ENCODE results near the gene SSH3. TPM values are rescaled to one million over a fixed set of nuclear protein-coding genes. Genes with fewer than 3 reads are reported as not detected.

The SSH3 gene
- total RNA-seq, 1 donor from 2014 or later = 7.3 TPM

Other genes starting within 250 kb of the SSH3 start
- 10.2 and 23.6 TPM in 2 replicates for gene RHOD, start 246.7 kb upstream of the SSH3 start, total RNA-seq
- gene KDM2A, start 184.3 kb upstream of the SSH3 start, total RNA-seq = 23.8 and 31.7 TPM in 2 replicates
- gene GRK2, start 37.1 kb upstream of the SSH3 start, total RNA-seq = 28.8 and 29.6 TPM in 2 replicates
- gene ANKRD13D, start 14.2 kb upstream of the SSH3 start, total RNA-seq = 17.2 and 30.2 TPM in 2 replicates
- gene POLD4, start 50.0 kb downstream of the SSH3 start, total RNA-seq = 27.7 and 33.5 TPM in 2 replicates
- 1.2 and 1.5 TPM in 2 replicates for gene CLCF1, start 70.1 kb downstream of the SSH3 start, total RNA-seq
- 3.0 and 3.5 TPM in 2 replicates for gene RAD9A, start 88.5 kb downstream of the SSH3 start, total RNA-seq
- 217 TPM in 2 replicates for gene PPP1CA, start 98.3 kb downstream of the SSH3 start, total RNA-seq
- under 0.01 TPM in 1 of 2 replicates, not detected in the other for gene TBC1D10C, start 100.6 kb downstream of the SSH3 start, total RNA-seq
- under 0.01 TPM in 2 replicates for gene CARNS1, start 112.1 kb downstream of the SSH3 start, total RNA-seq
- 21.8 and 23.0 TPM in 2 replicates for gene RPS6KB2, start 125.0 kb downstream of the SSH3 start, total RNA-seq
- gene PTPRCAP, start 134.2 kb downstream of the SSH3 start, total RNA-seq = 0.20 TPM in 1 of 2 replicates, not detected in the other
- gene CORO1B, start 139.9 kb downstream of the SSH3 start, total RNA-seq = 91.9 and 111 TPM in 2 replicates
- gene GPR152, start 149.2 kb downstream of the SSH3 start, total RNA-seq = not detected in 2 replicates
- gene CABP4, start 151.8 kb downstream of the SSH3 start, total RNA-seq = 0.60 and 1.3 TPM in 2 replicates
- 14.2 and 16.1 TPM in 2 replicates for gene TMEM134, start 165.7 kb downstream of the SSH3 start, total RNA-seq
- gene AIP, start 179.5 kb downstream of the SSH3 start, total RNA-seq = 67.1 and 112 TPM in 2 replicates
- 3.6 and 5.2 TPM in 2 replicates for gene PITPNM1, start 201.8 kb downstream of the SSH3 start, total RNA-seq
- 13.1 and 19.2 TPM in 2 replicates for gene CDK2AP2, start 204.6 kb downstream of the SSH3 start, total RNA-seq
- gene CABP2, start 219.9 kb downstream of the SSH3 start, total RNA-seq = not detected in 2 replicates

All from lung microvascular endothelial cell (primary cell).